ENCODE results near the gene SOS1. TPM values are rescaled to one million over a fixed set of nuclear protein-coding genes. Genes with fewer than 3 reads are reported as not detected.
"Not testable (repeated sequence)": the region's sequence is repeated elsewhere in the genome, so short reads cannot be mapped to it uniquely, and the experiment has no call there.

The SOS1 gene
- total RNA-seq, 1 donor from 2014 or later: 35.3 TPM

DNA sequence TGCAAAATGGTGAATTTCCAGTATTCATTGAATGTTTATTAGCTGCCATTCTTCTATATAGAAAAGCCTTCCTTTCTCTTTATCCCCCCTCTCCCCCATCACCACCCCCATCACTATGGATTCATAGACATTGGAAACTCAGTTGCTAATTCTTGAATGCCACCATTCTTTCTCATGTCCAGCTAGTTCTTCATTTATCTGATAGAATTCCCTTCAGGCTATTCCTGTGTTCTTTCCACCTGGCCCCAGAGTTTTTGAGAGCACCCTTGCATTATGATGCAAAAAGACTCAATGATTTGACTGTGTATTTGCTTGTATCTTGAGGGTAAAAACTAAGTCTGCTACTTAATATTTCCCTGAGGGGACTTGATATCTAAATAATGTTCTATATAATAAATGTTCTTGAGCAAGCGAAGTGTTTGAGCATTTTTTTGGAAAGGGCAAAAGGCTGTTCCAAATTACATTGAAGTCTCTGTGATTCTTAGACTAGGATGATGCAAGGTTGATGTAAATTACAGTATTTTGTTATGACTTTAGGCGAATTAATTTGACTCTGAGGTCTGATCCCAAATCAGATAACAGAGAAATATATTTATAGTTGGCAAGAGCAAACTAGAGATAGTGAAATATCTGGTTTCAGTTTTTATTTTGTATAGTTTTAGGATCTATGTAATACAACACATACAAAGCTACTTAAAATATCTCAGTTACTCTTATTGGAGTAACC lies 18.8 kb upstream of the SOS1 start:
- no peaks in the 10 kb centered on the region for H3K4me1 Mint-ChIP-seq (ENCODE audit: unreplicated experiment)
- H3K27me3 Mint-ChIP-seq (ENCODE audit: unreplicated experiment): no peaks in the 10 kb centered on the region
- TF ChIP-seq, protein P1, sequence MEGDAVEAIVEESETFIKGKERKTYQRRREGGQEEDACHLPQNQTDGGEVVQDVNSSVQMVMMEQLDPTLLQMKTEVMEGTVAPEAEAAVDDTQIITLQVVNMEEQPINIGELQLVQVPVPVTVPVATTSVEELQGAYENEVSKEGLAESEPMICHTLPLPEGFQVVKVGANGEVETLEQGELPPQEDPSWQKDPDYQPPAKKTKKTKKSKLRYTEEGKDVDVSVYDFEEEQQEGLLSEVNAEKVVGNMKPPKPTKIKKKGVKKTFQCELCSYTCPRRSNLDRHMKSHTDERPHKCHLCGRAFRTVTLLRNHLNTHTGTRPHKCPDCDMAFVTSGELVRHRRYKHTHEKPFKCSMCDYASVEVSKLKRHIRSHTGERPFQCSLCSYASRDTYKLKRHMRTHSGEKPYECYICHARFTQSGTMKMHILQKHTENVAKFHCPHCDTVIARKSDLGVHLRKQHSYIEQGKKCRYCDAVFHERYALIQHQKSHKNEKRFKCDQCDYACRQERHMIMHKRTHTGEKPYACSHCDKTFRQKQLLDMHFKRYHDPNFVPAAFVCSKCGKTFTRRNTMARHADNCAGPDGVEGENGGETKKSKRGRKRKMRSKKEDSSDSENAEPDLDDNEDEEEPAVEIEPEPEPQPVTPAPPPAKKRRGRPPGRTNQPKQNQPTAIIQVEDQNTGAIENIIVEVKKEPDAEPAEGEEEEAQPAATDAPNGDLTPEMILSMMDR (IDR thresholded peaks at IDR 0.05; ENCODE audit: unreplicated experiment): no peak
- no peak overlapping the region for H3K4me3 Mint-ChIP-seq (ENCODE audit: unreplicated experiment)
- no peaks in the 10 kb centered on the region for H3K36me3 Mint-ChIP-seq (ENCODE audit: low read depth, unreplicated experiment)
- H3K27ac Mint-ChIP-seq (ENCODE audit: unreplicated experiment): no peak overlapping the region
- no peaks in the 10 kb centered on the region for H3K9me3 Mint-ChIP-seq (ENCODE audit: unreplicated experiment)
- no peak for DNase-seq (ENCODE audit: low spot score)

GRCh38 chr2:39138837-39139211 lies 18.0 kb upstream of the SOS1 start:
- Mint-ChIP-seq H3K4me3 (ENCODE audit: unreplicated experiment) (no peak overlapping the region), H3K9me3 (ENCODE audit: unreplicated experiment) (no peaks in the 10 kb centered on the region), H3K4me1 (ENCODE audit: unreplicated experiment) (no peaks in the 10 kb centered on the region), H3K27me3 (ENCODE audit: unreplicated experiment) (no peaks in the 10 kb centered on the region), H3K36me3 (ENCODE audit: low read depth, unreplicated experiment) (no peaks in the 10 kb centered on the region), H3K27ac (ENCODE audit: unreplicated experiment) (no peak overlapping the region)
- no peak for DNase-seq (ENCODE audit: low spot score)
- TF ChIP-seq, protein P1 (IDR thresholded peaks at IDR 0.05; ENCODE audit: unreplicated experiment): no peak

- H3K36me3 Mint-ChIP-seq (ENCODE audit: low read depth, unreplicated experiment); H3K27me3 Mint-ChIP-seq (ENCODE audit: unreplicated experiment); H3K27ac Mint-ChIP-seq (ENCODE audit: unreplicated experiment); H3K4me1 Mint-ChIP-seq (ENCODE audit: unreplicated experiment); H3K4me3 Mint-ChIP-seq (ENCODE audit: unreplicated experiment); H3K9me3 Mint-ChIP-seq (ENCODE audit: unreplicated experiment); DNase-seq (ENCODE audit: low spot score): not testable (repeated sequence)
Observed at GRCh38 chr2:39138187-39138836, 17.5 kb upstream of the SOS1 start.

GRCh38 chr2:39136799-39137198 lies 15.9 kb upstream of the SOS1 start:
- DNase-seq (ENCODE audit: low spot score): no peak
- H3K4me3 Mint-ChIP-seq (ENCODE audit: unreplicated experiment): no peak overlapping the region
- TF ChIP-seq, protein P1 (IDR thresholded peaks at IDR 0.05; ENCODE audit: unreplicated experiment): no peak
- H3K9me3 Mint-ChIP-seq (ENCODE audit: unreplicated experiment): no peaks in the 10 kb centered on the region
- H3K27ac Mint-ChIP-seq (ENCODE audit: unreplicated experiment): no peak overlapping the region
- no peaks in the 10 kb centered on the region for H3K36me3 Mint-ChIP-seq (ENCODE audit: low read depth, unreplicated experiment)
- no peaks in the 10 kb centered on the region for H3K4me1 Mint-ChIP-seq (ENCODE audit: unreplicated experiment)
- no peaks in the 10 kb centered on the region for H3K27me3 Mint-ChIP-seq (ENCODE audit: unreplicated experiment)

DNA sequence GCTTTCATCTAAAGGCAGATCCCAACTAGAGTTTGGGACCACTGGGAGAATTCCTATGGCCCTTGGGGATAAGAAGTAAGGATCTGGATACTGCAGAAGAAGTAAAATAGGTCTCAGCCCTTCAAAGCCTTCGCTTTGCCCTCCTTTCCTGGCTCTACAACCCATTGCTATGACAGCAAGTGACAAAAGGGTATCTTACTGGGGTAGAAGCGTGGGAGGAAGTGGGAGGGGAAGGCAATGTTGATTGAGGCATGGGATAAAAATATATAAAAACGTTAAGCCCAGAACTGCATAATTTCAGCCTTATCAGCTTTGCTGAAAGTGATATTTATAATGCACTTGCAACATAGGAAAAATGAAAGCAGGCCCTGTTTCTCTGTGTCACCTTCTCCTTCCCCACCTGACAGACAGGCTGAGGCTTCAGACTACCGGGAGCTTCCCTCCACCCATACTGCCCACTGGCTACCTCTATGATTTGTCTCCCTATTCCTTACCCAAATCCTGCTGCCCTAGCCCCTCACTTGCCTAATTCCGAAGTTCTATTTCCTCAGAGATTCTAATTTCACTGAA lies 14.9 kb upstream of the SOS1 start:
- H3K27ac Mint-ChIP-seq (ENCODE audit: unreplicated experiment): no peak overlapping the region
- TF ChIP-seq, protein P1 (IDR thresholded peaks at IDR 0.05; ENCODE audit: unreplicated experiment): no peak
- no peaks in the 10 kb centered on the region for H3K4me1 Mint-ChIP-seq (ENCODE audit: unreplicated experiment)
- DNase-seq (ENCODE audit: low spot score): no peak
- H3K9me3 Mint-ChIP-seq (ENCODE audit: unreplicated experiment): no peaks in the 10 kb centered on the region
- H3K4me3 Mint-ChIP-seq (ENCODE audit: unreplicated experiment): no peak overlapping the region
- no peaks in the 10 kb centered on the region for H3K27me3 Mint-ChIP-seq (ENCODE audit: unreplicated experiment)
- no peaks in the 10 kb centered on the region for H3K36me3 Mint-ChIP-seq (ENCODE audit: low read depth, unreplicated experiment)
